Measurements from ENCODE around the gene MECR.
"Not testable (repeated sequence)": the region's sequence is repeated elsewhere in the genome, so short reads cannot be mapped to it uniquely, and the experiment has no call there.

Gene MECR

DNA sequence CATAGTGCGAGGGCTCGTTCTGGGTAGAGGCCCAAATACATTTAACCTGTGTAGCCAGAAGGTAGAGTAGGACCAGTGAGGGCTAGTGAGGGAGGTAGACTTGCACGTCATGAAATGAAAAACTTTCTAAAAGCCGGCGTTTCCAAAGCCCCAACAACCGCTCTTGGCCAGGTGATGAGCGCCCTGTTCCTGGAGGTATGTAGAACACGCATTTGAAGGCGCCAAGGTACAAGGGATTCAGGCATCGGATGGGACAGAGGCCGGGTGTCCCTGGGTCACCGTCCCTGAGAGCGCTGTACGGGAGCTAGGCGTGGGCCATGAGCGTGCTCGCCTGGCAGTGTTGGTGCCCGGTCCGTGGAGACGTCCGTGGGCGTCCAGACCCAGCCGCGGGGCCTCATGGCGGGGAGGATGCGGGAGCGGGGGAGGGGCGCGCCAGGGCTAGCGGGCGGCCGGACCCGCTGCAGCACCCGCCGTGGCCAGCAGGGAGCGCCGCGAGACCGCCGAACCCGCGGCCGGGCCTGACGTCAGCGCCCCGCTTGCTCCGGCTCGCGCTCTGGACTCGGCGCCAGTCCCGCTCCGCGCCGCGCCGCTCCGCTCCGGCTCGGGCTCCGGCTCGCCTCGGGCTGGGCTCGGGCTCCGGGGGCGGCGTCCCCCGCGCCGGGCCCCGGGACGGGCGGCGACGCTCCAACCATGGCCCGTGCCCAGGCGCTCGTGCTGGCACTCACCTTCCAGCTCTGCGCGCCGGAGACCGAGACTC, 5.4 kb upstream of the MECR start, which contains the start of gene PTPRU:
Gene PTPRU, plus strand, starts transcription at position 568 of the 757 bp plus-strand sequence. Its CDS starts 123 bp downstream, at position 691.
- DNase-seq (ENCODE audit: low read depth, low spot score): no peak

DNA sequence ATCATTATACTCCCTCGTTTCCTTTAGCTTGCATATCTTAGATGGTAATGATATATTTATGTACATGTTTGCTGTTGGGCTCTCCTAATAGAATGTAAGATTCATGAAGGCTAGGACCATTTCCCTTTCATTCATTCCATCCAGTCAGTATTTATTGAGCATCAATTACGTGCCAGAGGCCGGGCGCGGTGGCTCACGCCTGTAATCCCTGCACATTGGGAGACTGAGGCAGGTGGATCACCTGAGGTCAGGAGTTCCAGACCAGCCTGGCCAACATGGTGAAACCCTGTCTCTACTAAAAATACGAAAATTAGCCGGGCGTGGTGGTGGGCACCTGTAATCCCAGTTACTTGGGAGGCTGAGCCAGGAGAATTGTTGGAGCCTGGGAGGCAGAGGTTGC, 4.1 kb upstream of the MECR start:
- not testable (repeated sequence) for DNase-seq (ENCODE audit: low read depth, low spot score)

GRCh38 chr1:29234471-29234870, 3.7 kb upstream of the MECR start:
- no peak for DNase-seq (ENCODE audit: low read depth, low spot score)

- DNase-seq (ENCODE audit: low read depth, low spot score): no peak
Measured at GRCh38 chr1:29233693-29234092, 3.0 kb upstream of the MECR start.

GRCh38 chr1:29232387-29232786, 1.7 kb upstream of the MECR start:
- no peak for DNase-seq (ENCODE audit: low read depth, low spot score)

DNA sequence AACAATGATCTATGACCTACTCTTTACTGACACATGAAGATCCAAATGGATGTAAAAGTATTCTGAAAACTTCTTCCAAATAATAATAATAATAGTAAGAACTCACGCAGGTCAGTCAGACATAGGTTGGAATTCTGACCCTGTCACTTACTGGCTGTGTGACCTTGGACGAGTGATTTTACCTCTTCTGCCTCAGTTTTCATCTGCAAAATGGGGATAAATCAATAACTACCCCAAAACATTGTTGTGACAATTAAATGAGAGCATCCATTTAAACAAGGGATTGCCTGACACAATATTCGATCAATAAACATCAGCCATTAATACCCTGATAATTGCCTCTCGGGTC, 556 bp downstream of the MECR start:
- no peak for DNase-seq (ENCODE audit: low read depth, low spot score)

- no peak for DNase-seq (ENCODE audit: low read depth, low spot score)
Measured at GRCh38 chr1:29227511-29227910, 3.2 kb downstream of the MECR start.

GRCh38 chr1:29225361-29225760, 5.4 kb downstream of the MECR start:
- DNase-seq (ENCODE audit: low read depth, low spot score): no peak

GRCh38 chr1:29224356-29224837, 6.3 kb downstream of the MECR start:
- no peak for DNase-seq (ENCODE audit: low read depth, low spot score)

DNA sequence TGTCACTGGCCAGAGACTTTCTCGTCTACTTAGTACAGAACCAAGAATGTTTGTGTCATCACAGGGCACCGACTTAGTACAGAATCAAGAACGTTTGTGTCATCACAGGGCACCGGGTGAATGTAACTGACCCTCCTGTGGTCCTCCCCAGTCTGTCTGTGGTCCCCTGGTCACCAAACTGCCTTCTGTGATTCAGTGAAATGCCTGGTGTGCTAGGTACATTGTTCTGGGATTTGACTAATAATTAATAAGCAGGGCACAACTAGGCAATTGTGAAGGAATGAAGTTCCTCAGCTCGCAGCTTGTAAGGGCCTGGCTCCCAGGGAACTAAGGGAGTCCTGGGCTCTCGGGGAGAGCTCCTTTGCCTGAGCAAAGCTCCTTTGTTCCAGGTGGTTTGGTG, 7.2 kb downstream of the MECR start:
- no peak for DNase-seq (ENCODE audit: low read depth, low spot score)

DNA sequence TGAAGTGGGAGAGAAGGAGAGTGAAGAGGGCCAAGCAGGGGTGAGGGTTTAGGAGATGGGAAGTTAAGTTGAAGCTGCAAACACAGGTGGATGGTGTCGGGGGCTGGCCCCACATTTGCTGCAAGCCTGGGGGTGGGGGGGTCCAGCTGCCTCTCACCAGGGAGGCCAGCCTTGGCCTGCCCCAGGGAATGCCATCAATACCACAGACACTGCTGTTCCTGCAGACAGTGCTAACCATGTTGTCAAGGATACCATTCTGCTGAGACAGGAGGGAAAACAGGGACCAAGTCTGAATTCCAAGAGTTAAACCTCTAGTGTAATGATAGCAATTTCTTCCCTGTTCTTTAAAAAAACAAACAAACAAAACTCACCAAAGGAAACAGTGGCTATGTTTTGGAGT, 8.0 kb downstream of the MECR start:
- DNase-seq (ENCODE audit: low read depth, low spot score): no peak

- DNase-seq (ENCODE audit: low read depth, low spot score): not testable (repeated sequence)
Measured at GRCh38 chr1:29222260-29222659, 8.5 kb downstream of the MECR start.

DNA sequence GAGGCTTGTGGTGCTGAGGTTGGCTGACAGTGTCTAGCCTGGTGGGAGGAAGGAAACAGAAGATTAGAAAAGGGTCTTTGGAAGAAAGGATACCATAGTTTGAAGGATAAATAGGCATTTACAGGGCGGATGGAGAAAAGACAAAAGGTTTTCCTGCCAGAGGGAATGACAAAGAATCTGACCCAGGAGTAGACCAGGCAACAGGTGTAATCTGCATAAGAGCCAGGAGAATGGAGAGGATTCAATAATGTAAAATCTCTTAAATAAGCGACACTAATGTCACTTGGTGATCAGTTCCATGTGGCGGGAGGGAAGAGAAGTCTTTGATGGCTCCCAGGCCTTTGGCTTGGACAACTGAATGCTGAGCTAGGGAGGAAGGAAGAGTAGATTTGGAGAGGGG, 9.4 kb downstream of the MECR start:
- DNase-seq (ENCODE audit: low read depth, low spot score): no peak

GRCh38 chr1:29218223-29218622, 12.5 kb downstream of the MECR start:
- DNase-seq (ENCODE audit: low read depth, low spot score): no peak

DNA sequence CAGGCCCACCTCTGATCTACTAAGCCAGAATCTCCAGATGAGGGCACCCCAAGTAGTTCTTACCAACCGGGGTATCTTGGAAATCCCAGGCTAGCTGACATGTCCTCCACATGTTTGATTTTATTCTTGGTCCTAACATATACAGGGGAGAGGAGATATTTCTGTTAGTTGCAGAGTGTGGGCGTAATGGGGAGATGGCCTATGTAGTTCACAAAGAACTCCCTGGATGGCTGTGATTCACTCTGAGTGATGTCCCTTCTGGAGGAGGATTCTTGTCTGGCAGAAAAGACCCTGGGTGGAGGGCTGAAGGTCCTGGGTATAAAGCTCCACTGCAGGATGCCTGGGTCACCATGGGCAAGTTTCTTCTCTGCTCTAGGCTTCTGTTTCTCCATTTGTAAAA, 13.1 kb downstream of the MECR start:
- no peak for DNase-seq (ENCODE audit: low read depth, low spot score)

- DNase-seq (ENCODE audit: low read depth, low spot score): no peak
Measured at GRCh38 chr1:29213055-29213454, 17.7 kb downstream of the MECR start.

DNA sequence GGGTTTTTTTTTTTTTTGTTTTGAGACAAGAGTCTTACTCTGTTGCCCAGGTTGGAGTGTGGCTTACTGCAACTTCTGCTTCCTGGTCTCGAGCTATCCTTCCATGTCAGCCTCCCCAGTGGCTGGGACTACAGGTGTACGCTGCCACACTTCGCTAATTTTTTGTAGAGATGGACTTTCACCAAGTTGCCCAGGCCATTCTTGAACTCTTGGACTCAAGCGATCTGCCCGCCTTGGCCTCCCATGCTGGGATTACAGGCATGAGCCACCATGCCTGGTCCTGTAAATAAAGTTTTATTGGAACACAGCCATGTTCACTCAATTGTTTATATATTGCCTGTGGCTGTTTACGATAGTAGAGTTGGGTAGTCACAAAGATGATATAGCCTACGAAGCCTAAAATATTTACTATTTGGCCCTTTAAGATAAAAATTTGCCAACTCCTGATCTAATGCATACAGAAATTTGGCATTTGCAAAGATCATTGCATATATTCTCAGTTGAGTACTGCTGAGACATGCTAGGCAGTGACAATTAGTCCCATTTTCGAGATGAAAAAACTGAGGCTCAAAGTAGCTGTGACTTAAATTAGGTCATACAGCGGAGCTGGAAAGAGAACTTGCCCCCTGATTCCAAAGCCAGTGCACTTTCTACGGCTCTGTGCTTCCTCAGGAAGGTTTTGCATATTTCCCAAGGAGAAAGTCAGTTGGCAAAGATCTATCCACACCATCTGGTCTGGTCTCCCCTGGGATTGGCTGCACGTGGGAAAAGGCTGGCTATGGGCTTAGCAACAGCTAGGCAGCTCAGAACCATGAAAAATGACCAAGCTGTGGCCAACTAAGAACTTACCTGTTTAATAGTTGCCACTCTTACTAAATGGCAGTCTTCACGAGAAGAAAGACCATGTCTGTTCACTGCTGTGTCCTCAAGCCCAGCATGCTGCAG, 19.4 kb downstream of the MECR start:
- no peak for DNase-seq (ENCODE audit: low read depth, low spot score)

DNA sequence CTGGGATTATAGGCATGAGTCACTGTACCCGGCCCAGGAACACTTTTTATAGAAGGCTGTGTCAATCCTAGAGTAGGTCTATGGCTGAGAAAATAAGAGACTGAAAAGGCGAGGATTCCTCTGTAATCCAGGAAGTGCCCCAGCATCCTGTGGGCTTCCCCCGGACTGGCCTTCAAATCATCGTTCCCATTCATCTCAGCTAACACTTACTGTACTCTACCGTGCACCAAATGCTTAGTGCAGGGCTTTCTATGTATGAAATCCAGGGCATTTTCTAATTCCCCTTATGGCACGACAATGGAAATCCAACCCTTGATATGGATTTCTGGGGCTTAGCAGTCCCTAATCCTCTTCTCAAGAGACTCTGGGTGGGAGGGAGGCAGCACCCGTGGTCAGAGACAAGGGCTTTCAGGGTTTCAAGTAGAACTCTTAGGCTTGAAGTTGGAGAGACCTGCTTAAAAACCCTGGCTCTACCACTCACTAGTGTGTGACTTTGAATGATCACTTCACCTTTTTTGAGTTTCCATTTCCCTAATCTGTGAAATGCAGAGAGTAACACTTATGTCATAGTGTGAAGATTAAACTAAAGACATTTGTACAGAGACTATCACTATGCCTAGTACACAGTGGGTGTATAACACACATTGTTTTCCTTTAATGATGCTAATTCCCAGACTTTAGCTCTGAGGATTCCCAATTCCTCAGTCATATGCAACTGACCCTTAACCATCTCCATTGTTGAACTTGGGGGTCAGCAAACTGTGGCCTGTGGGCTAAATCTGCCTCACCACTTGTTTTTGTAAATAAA, 20.3 kb downstream of the MECR start:
- DNase-seq (ENCODE audit: low read depth, low spot score): no peak

- DNase-seq (ENCODE audit: low read depth, low spot score): no peak
Measured at GRCh38 chr1:29209173-29209572, 21.6 kb downstream of the MECR start.

DNA sequence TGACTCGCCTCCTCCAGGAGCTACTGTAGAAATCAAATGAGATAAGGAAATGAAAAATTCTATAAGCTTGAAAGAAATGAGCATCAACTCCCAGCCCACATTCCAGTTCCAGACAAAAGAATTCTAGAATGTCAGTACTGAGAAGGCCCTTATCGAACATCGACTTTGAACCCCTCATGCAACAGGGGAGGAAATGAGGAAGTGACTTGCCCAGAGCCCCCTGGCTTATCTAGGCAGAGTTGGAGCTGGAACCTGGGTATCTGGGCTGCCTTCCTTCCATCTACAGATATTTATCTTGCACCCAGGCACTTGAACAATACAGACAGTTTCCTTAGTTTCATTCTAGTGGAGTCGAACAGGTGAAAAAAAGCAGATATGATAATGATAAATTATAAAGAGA, 22.3 kb downstream of the MECR start:
- DNase-seq (ENCODE audit: low read depth, low spot score): no peak

DNA sequence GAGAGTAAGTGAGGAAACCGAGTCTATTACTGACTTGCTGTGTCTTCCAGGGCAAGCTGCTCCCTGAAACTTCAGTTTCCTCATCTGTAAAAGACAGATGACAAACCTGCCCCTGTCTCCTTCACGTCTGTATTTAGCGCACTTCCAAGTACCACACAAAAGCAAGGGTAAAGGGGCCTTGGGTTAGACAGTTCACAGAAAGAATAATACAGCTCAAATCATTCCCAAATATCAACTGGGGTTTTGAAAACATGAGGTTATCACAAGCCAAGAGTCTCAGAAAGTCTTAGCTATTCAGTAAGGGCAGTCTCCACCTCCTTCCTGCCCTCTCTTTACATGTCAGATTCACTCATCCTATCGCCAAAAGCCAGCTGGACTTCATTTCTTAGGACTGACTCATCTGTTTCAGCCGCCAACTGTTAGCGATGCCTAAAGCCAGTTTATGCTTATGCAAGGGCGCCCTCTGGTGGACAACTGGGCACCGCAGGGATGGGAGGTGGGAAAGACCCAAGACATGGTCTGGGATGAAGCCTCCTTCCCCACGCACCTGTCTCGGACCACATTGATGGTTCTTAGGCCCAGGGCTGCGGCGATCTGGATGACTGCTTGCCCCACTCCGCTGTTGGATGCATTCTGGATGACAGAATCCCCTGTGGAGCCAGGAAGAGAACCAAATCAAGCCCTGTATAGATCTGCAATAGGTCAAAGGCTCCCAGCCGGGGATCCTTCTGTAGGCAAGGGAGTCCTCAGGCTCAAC, 28.0 kb downstream of the MECR start:
- peak; percentile 89 for DNase-seq (ENCODE audit: low read depth, low spot score)

Data from brain pericyte (primary cell).